Measurements from ENCODE around the gene TMTC1. TPM values are rescaled to one million over a fixed set of nuclear protein-coding genes. Genes with fewer than 3 reads are reported as not detected.
"Not testable (repeated sequence)": the region's sequence is repeated elsewhere in the genome, so short reads cannot be mapped to it uniquely, and the experiment has no call there.

TMTC1 gene
- not detected for polyA plus RNA-seq

GRCh38 chr12:29783773-29784666 lies at the start of gene TMTC1:
Gene TMTC1, minus strand, starts transcription at chr12:29783942. Its CDS starts 191 bp downstream, at chr12:29783751.
- peaks cover 6 to 10% (median 9%) of the 10 kb centered on the region in 3 donors for H3K27me3 Mint-ChIP-seq (ENCODE audit: low read depth in 3 of 3)
- peaks cover 4 to 23% (median 6%) of the 10 kb centered on the region in 6 donors for H3K9me3 Mint-ChIP-seq
- DNase-seq: no peak
- H3K27ac Mint-ChIP-seq: no peak within 1 kb of the TSS
- H3K4me1 Mint-ChIP-seq: no peaks in the 10 kb centered on the region
- H3K36me3 Mint-ChIP-seq: no peaks in the 10 kb centered on the region
- H3K4me3 Mint-ChIP-seq: no peak within 1 kb of the TSS

GRCh38 chr12:29831173-29831572 lies 47.4 kb upstream of the TMTC1 start:
- Mint-ChIP-seq H3K36me3 (peaks cover 0 to 3% (median 0%) of the 10 kb centered on the region in 3 donors), H3K4me1 (no peaks in the 10 kb centered on the region), H3K27ac (no peak overlapping the region), H3K4me3 (no peak overlapping the region), H3K9me3 (peaks cover 2 to 42% (median 19%) of the 10 kb centered on the region in 6 donors), H3K27me3 (ENCODE audit: low read depth in 3 of 3) (peaks cover 0 to 4% (median 0%) of the 10 kb centered on the region in 3 donors)
- no peak for DNase-seq

GRCh38 chr12:29830391-29830790 lies 46.6 kb upstream of the TMTC1 start:
- Mint-ChIP-seq H3K4me3 (no peak overlapping the region), H3K4me1 (no peaks in the 10 kb centered on the region), H3K27me3 (ENCODE audit: low read depth in 3 of 3) (peaks cover 0 to 4% (median 0%) of the 10 kb centered on the region in 3 donors), H3K9me3 (peaks cover 2 to 35% (median 18%) of the 10 kb centered on the region in 6 donors), H3K27ac (no peak overlapping the region), H3K36me3 (peaks cover 0 to 3% (median 0%) of the 10 kb centered on the region in 3 donors)
- no peak for DNase-seq

- Mint-ChIP-seq H3K27me3 (ENCODE audit: low read depth in 3 of 3) (peaks cover 2% of the 10 kb centered on the region in 3 donors), H3K4me1 (no peaks in the 10 kb centered on the region), H3K9me3 (peaks cover 0 to 10% (median 2%) of the 10 kb centered on the region in 6 donors), H3K36me3 (no peaks in the 10 kb centered on the region), H3K4me3 (no peak overlapping the region), H3K27ac (no peak overlapping the region)
- no peak for DNase-seq
Measured at GRCh38 chr12:29818916-29819623, 35.3 kb upstream of the TMTC1 start.

- Mint-ChIP-seq H3K27me3 (ENCODE audit: low read depth in 3 of 3) (peaks cover 2% of the 10 kb centered on the region in 3 donors), H3K9me3 (peaks cover 0 to 10% (median 2%) of the 10 kb centered on the region in 6 donors), H3K27ac (no peak overlapping the region), H3K4me3 (no peak overlapping the region), H3K4me1 (no peaks in the 10 kb centered on the region), H3K36me3 (no peaks in the 10 kb centered on the region)
- no peak for DNase-seq
Measured at GRCh38 chr12:29816874-29817725, 33.4 kb upstream of the TMTC1 start.

- not testable (repeated sequence) for H3K27me3 Mint-ChIP-seq (ENCODE audit: low read depth in 3 of 3); H3K27ac Mint-ChIP-seq; H3K4me1 Mint-ChIP-seq; H3K9me3 Mint-ChIP-seq; H3K4me3 Mint-ChIP-seq; H3K36me3 Mint-ChIP-seq; DNase-seq
Measured at GRCh38 chr12:29809616-29810361, 26.0 kb upstream of the TMTC1 start.

GRCh38 chr12:29807129-29807528 lies 23.4 kb upstream of the TMTC1 start:
- DNase-seq: no peak
- Mint-ChIP-seq H3K4me1 (no peaks in the 10 kb centered on the region), H3K36me3 (peaks cover 0 to 3% (median 0%) of the 10 kb centered on the region in 3 donors), H3K27ac (no peak overlapping the region), H3K27me3 (ENCODE audit: low read depth in 3 of 3) (no peaks in the 10 kb centered on the region), H3K4me3 (no peak overlapping the region), H3K9me3 (peaks cover 0 to 10% (median 2%) of the 10 kb centered on the region in 6 donors)

GRCh38 chr12:29804019-29804418 lies 20.3 kb upstream of the TMTC1 start:
- H3K27ac Mint-ChIP-seq: no peak overlapping the region
- H3K9me3 Mint-ChIP-seq: peaks cover 4 to 18% (median 13%) of the 10 kb centered on the region in 6 donors
- DNase-seq: no peak
- H3K36me3 Mint-ChIP-seq: peaks cover 0 to 3% (median 0%) of the 10 kb centered on the region in 3 donors
- no peaks in the 10 kb centered on the region for H3K27me3 Mint-ChIP-seq (ENCODE audit: low read depth in 3 of 3)
- H3K4me1 Mint-ChIP-seq: no peaks in the 10 kb centered on the region
- H3K4me3 Mint-ChIP-seq: no peak overlapping the region

GRCh38 chr12:29799591-29799990 lies 15.8 kb upstream of the TMTC1 start:
- H3K27me3 Mint-ChIP-seq (ENCODE audit: low read depth in 3 of 3): no peaks in the 10 kb centered on the region
- no peak overlapping the region for H3K27ac Mint-ChIP-seq
- H3K36me3 Mint-ChIP-seq: peaks cover 0 to 3% (median 0%) of the 10 kb centered on the region in 3 donors
- H3K4me1 Mint-ChIP-seq: no peaks in the 10 kb centered on the region
- H3K4me3 Mint-ChIP-seq: no peak overlapping the region
- peaks cover 3 to 28% (median 15%) of the 10 kb centered on the region in 6 donors for H3K9me3 Mint-ChIP-seq
- DNase-seq: no peak

GRCh38 chr12:29797565-29798355 lies 14.0 kb upstream of the TMTC1 start:
- no peak for DNase-seq
- peaks cover 5 to 35% (median 16%) of the 10 kb centered on the region in 6 donors for H3K9me3 Mint-ChIP-seq
- no peak overlapping the region for H3K4me3 Mint-ChIP-seq
- no peaks in the 10 kb centered on the region for H3K4me1 Mint-ChIP-seq
- H3K27me3 Mint-ChIP-seq (ENCODE audit: low read depth in 3 of 3): no peaks in the 10 kb centered on the region
- H3K36me3 Mint-ChIP-seq: no peaks in the 10 kb centered on the region
- no peak overlapping the region for H3K27ac Mint-ChIP-seq

GRCh38 chr12:29796823-29797263 lies 13.1 kb upstream of the TMTC1 start:
- Mint-ChIP-seq H3K36me3 (no peaks in the 10 kb centered on the region), H3K9me3 (peaks cover 3 to 35% (median 16%) of the 10 kb centered on the region in 6 donors), H3K27me3 (ENCODE audit: low read depth in 3 of 3) (no peaks in the 10 kb centered on the region), H3K4me3 (no peak overlapping the region), H3K4me1 (no peaks in the 10 kb centered on the region), H3K27ac (no peak overlapping the region)
- no peak for DNase-seq

- Mint-ChIP-seq H3K4me1 (no peaks in the 10 kb centered on the region), H3K9me3 (peaks cover 0 to 28% (median 7%) of the 10 kb centered on the region in 6 donors), H3K4me3 (no peak overlapping the region), H3K27ac (no peak overlapping the region), H3K27me3 (ENCODE audit: low read depth in 3 of 3) (no peaks in the 10 kb centered on the region), H3K36me3 (no peaks in the 10 kb centered on the region)
- no peak for DNase-seq
Measured at GRCh38 chr12:29795715-29796114, 12.0 kb upstream of the TMTC1 start.

All from immature natural killer cell (primary cell).